Measurements from ENCODE around the gene STMN1. TPM values are rescaled to one million over a fixed set of nuclear protein-coding genes. Genes with fewer than 3 reads are reported as not detected.

The STMN1 gene
- total and polyA plus RNA-seq, 9 of the 15 experiments (the other 6 are each of a cell fraction or from before 2014, with no cell fraction given) = 269 to 2,153 (median 595) TPM

DNA sequence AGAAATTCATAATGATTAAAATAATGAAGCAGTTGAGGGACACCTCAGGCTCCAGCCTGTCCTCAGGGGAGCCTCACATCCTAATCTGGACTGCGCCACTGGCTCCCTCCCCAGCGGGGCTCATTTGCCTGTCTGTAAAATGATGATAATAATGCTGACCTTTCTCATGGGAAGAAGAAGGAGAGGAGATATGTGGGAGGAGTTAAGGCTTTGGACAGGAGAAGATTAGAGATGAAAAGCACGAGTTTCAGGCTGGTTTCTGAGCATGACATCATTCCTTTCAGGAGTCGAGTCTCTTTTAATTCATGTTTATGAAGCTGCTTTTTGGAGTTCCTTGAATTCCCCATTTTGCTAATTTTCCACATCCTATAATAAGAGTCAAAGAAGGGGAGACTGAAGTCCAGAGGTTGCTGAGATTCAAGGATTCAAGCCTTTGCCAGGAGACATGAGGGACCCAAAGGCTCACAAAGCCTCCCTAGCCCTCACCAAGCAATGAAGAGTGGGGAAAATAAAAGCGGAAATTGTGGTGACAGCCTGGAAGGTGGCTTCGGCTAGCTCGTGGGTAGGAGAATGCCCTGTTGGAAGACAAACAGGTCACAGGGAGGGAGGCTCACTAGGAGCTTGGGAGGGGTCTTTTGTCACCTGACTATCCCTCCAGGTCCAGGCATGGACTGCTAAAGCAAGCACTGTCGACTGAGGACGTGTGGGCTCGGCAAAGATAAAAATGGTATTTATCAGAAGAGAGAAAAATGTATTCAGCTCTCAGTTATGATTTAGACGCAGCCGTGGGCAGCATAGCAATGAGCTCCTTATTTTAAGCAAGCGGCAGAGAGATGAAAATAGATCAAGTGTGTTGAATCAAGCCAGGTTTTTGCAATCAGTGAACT, 27.5 kb upstream of the STMN1 start (continued):
- peak; percentile 56 for TF ChIP-seq E2F8 (IDR thresholded peaks at IDR 0.05; ENCODE audit: low read depth, partially characterized antibody)
- TF ChIP-seq EZH2 (IDR thresholded peaks at IDR 0.05; ENCODE audit: borderline replicate concordance, low read depth, low read length) = no peak
- TF ChIP-seq NELFE (IDR thresholded peaks at IDR 0.05; ENCODE audit: insufficient read depth, insufficient read length) = no peak
- TF ChIP-seq LCOR (CRISPR knock-in tag; IDR thresholded peaks at IDR 0.05) = 0 out of 2 replicates have a peak, but pooled peaks have one; percentile 72
- peak; percentile 44 to 54; a peak in 2 of 4 replicates for TF ChIP-seq FOXK2 (conservative IDR thresholded peaks at IDR 0.05 in 1 of 2, IDR thresholded peaks at IDR 0.05 in 1 of 2; ENCODE audit: low read depth in 2 of 2)
- TF ChIP-seq TRIM28 (IDR thresholded peaks at IDR 0.05) = peak; percentile 58; the same call in 1 of the 2 replicates
- TF ChIP-seq, protein P1, sequence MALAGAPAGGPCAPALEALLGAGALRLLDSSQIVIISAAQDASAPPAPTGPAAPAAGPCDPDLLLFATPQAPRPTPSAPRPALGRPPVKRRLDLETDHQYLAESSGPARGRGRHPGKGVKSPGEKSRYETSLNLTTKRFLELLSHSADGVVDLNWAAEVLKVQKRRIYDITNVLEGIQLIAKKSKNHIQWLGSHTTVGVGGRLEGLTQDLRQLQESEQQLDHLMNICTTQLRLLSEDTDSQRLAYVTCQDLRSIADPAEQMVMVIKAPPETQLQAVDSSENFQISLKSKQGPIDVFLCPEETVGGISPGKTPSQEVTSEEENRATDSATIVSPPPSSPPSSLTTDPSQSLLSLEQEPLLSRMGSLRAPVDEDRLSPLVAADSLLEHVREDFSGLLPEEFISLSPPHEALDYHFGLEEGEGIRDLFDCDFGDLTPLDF (CRISPR knock-in tag; IDR thresholded peaks at IDR 0.05) = no peak
- 0 out of 2 replicates have a peak, but pooled peaks have one; percentile 32 for TF ChIP-seq KLF6 (CRISPR knock-in tag; IDR thresholded peaks at IDR 0.05; ENCODE audit: borderline replicate concordance)
- peak; percentile 74; the same call in 1 of the 2 replicates for TF ChIP-seq ZKSCAN8 (CRISPR knock-in tag; IDR thresholded peaks at IDR 0.05)
- TF ChIP-seq ADNP (tag; IDR thresholded peaks at IDR 0.05) = peak; percentile 66; the same call in 1 of the 2 replicates
- TF ChIP-seq KAT2B (IDR thresholded peaks at IDR 0.05; ENCODE audit: low read depth, low read length) = no peak
- TF ChIP-seq NR2C2 (CRISPR knock-in tag; IDR thresholded peaks at IDR 0.05) = no peak
- TF ChIP-seq NR2C2 (tag; IDR thresholded peaks at IDR 0.05) = peak; percentile 96
- TF ChIP-seq ZKSCAN1 (IDR thresholded peaks at IDR 0.05; ENCODE audit: low read depth, low read length) = no peak
- TF ChIP-seq AFF1 (IDR thresholded peaks at IDR 0.05; ENCODE audit: low read depth in 1 of 2, partially characterized antibody in 2 of 2) = peak; percentile 21 to 72
- TF ChIP-seq POLR2AphosphoS2 (IDR thresholded peaks at IDR 0.05; ENCODE audit: low read length) = no peak
